Kidney epithelial cell (primary cell): ENCODE measurements around the gene ANKRD13A. TPM values are rescaled to one million over a fixed set of nuclear protein-coding genes. Genes with fewer than 3 reads are reported as not detected.

Experiments
- DNase-seq: peaks from one replicate; pipeline ENCODE4 v3.0.0-alpha.2; 2010; ENCODE audit warnings: low read depth
- H3K27me3 ChIP-seq: 2 replicates; pipeline ENCODE4 v1.6.0; 2011; ENCODE audit warnings: low read length; ENCODE audit not compliant: control insufficient read depth, insufficient read depth
- H3K36me3 ChIP-seq: 2 replicates; pipeline ENCODE4 v1.5.1; 2011; ENCODE audit warnings: low read length; ENCODE audit not compliant: control insufficient read depth, insufficient read depth
- H3K4me3 ChIP-seq: 2 replicates; pipeline ENCODE4 v1.5.1; 2011; ENCODE audit warnings: low read depth, mild to moderate bottlenecking, control low read depth, low read length
- total RNA-seq: library from RNA; depleted of rRNA; stranded (reverse); fragments of >200 nt; gene quantifications from 2 replicates; pipeline ENCODE4 v1.2.3, GENCODE V29; 2015
- TF ChIP-seq, protein P1 (sequence below): IDR thresholded peaks from 2 replicates; pipeline ENCODE4 v1.5.1; 2011; ENCODE audit warnings: mild to moderate bottlenecking, moderate library complexity, low read length, control low read depth, inconsistent platforms; ENCODE audit not compliant: insufficient read depth, poor library complexity, severe bottlenecking

The ANKRD13A gene
- total RNA-seq, 1 donor from 2014 or later, result 40.6 TPM

DNA sequence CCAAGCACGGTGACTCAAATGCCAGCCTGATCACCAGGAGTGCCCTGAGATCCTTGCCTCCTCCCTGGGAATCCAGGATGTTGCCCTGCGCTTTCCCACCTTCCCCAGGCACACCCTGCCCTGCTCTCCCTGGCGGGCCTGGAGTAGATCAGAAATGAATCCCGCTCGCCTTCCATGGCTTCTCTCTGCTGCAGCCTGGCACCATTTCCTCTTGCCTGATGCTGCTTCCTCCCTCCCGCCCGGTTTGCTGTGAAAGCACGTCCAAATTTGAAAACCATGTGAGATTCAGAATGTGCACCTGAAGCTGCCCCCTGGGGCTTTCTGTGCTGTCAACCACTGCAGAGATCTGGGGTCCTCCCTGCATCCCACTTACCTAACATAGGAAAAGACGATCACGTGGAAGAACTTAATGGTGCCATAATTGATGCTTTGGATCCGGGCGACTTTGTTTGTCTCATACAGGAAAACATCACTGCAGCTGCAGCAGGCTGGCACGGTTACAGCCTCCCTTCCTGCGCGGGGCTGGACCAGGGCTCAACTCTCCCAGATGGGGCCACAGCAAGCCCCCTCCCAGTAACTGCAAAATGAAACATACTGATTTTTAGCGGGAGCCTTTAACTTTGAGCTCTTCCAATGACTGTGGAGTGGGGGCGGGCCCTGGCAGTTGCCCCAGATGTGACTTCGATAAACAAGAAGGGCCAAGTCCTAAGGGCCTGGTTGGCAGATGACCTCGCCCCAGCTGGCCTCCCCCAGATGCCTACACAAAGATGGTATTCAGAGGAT, 74.0 kb downstream of the ANKRD13A start:
- no peak for DNase-seq
- Histone ChIP-seq H3K27me3 (no peaks in the 10 kb centered on the region), H3K4me3 (no peak overlapping the region), H3K36me3 (no peaks in the 10 kb centered on the region)
- TF ChIP-seq, protein P1, sequence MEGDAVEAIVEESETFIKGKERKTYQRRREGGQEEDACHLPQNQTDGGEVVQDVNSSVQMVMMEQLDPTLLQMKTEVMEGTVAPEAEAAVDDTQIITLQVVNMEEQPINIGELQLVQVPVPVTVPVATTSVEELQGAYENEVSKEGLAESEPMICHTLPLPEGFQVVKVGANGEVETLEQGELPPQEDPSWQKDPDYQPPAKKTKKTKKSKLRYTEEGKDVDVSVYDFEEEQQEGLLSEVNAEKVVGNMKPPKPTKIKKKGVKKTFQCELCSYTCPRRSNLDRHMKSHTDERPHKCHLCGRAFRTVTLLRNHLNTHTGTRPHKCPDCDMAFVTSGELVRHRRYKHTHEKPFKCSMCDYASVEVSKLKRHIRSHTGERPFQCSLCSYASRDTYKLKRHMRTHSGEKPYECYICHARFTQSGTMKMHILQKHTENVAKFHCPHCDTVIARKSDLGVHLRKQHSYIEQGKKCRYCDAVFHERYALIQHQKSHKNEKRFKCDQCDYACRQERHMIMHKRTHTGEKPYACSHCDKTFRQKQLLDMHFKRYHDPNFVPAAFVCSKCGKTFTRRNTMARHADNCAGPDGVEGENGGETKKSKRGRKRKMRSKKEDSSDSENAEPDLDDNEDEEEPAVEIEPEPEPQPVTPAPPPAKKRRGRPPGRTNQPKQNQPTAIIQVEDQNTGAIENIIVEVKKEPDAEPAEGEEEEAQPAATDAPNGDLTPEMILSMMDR, result no peak

DNA sequence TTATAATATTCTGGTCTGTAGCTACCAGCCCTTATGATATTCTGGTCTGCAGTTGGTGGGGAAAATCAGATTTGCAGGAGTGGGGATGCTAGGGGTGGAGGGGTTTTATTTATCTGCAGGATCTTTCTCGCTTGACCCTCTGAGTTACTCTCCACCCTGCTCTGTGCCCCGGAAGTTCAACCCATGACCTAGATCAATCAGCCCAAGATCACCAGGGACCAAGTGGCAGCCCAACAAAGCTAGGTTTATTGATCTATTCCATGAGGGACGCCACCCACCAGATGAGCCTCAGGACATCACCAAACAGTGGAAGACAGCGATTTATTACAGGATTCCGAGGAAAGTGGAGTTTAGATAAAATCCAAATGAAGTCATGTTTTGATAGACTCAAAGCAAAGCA, 74.9 kb downstream of the ANKRD13A start:
- DNase-seq, result no peak
- Histone ChIP-seq H3K4me3 (no peak overlapping the region), H3K36me3 (no peaks in the 10 kb centered on the region), H3K27me3 (no peaks in the 10 kb centered on the region)
- TF ChIP-seq, protein P1, result no peak

DNA sequence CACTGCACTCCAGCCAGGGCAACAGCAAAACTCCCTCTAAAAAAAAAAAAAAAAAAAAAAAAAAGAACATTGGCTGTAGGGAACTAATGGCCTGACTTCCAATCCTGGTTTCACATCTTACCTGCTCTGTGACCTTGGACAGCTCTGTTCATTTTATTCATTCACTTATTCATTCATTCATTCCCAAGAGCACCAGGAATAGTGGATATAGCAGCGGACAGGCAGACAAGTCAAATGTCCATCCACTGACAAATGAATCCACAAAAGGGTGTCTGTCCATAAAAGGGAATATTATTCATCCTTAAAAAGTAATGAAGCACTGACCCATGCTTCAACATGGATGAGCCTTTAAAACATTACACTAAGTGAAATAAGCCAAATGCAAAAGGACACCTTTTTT, 76.7 kb downstream of the ANKRD13A start:
- DNase-seq, result no peak
- TF ChIP-seq, protein P1, result no peak

DNA sequence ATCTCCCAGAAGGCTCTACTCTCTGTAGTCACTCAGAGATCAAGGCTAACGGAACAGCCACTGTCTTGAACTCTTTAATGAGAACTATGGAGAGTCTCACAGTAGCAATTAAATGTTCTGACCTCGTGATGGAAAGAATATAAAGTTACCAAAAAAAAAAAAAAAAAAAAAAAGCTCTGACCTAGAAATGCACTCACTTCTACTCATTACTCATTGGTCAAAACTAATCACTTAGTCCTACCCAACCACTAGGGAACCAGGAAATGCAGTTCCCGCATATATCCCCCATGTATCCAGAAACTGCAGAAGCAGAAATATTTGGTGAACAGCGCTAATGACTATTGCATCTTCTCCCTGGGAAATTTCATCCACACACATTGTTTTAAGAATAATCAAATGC, 78.6 kb downstream of the ANKRD13A start:
- Histone ChIP-seq H3K4me3 (no peak overlapping the region), H3K27me3 (no peaks in the 10 kb centered on the region), H3K36me3 (no peaks in the 10 kb centered on the region)
- no peak for DNase-seq
- TF ChIP-seq, protein P1, result no peak

More for the DNA sequence above, 76.7 kb downstream of the ANKRD13A start:
- Histone ChIP-seq H3K4me3 (no peak overlapping the region), H3K36me3 (no peaks in the 10 kb centered on the region), H3K27me3 (no peaks in the 10 kb centered on the region)

DNA sequence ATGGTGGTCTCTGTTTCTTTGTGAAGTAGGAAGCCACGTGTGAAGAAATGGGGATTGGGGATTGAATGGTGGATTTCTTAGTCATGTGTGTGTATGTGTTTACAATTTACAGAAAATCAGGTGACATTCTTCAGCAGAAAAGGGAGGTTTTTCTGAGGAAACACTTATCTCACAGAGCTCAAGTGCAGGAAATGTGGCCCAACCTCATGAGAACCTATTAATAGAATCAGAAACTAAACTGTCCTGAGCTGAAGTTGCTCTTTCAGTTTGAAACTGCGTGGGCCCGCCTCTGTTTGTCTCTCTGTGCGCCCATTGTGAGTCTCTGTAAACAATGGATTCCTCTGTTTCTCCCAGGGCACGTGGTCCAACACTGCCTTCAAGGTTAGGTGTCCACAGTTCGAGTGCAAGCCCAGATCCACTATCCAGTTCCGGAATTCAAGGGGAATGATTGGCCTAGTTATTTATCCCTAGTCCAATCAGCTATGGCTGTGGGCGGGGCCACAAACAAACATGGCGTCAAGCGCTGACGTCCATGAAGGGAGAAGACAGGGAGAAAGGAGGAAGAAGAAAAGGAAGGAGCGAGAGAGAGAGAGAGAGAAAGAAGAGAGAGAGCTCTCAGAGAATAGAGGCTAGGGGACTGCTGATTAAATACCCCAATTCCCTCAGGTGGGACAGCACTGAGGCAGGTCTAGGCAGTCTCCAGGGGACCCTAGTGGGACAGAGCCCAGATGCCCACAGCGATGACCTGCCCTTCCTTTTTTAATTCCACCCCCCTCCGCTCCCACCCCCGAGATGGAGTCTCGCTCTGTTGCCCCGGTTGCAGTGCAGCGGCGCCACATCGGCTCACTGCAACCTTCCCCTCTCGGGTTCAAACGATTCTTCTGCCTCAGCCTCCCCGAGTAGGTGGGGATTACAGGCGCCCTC, 80.5 kb downstream of the ANKRD13A start:
- DNase-seq, result no peak

More for the DNA sequence above, 80.5 kb downstream of the ANKRD13A start:
- Histone ChIP-seq H3K36me3 (no peaks in the 10 kb centered on the region), H3K27me3 (no peaks in the 10 kb centered on the region), H3K4me3 (no peak overlapping the region)
- TF ChIP-seq, protein P1, result no peak
